Neural cell (in vitro differentiated cells): ENCODE data around the gene BCAS1. TPM values are rescaled to one million over a fixed set of nuclear protein-coding genes. Genes with fewer than 3 reads are reported as not detected.

Experiments used
- H2AFZ ChIP-seq: fragments of 200-600, 300-800 bp; sonication (generic), shearing (Covaris generic); 2 replicates; pipeline ENCODE4 v1.6.0; 2014; ENCODE audit warnings: low read depth, mild to moderate bottlenecking, antibody characterized with exemption, low read length, moderate library complexity
- H3F3A ChIP-seq: fragments of 200-600 bp; shearing (Covaris generic); 2 replicates; pipeline ENCODE4 v1.6.1; 2016; ENCODE audit warnings: mild to moderate bottlenecking, moderate library complexity, mixed read lengths, antibody characterized with exemption, low read length; ENCODE audit not compliant: insufficient read depth, poor library complexity, severe bottlenecking
- H3K27ac ChIP-seq: fragments of 200-600, 300-800 bp; sonication (generic), shearing (Covaris generic); 2 replicates; pipeline ENCODE4 v1.5.1; 2014; ENCODE audit warnings: mild to moderate bottlenecking, low read length, moderate library complexity
- H3K27me3 ChIP-seq: fragments of 300-800, 200-600 bp; sonication (generic), shearing (Covaris generic); 2 replicates; pipeline ENCODE4 v1.6.0; 2014; ENCODE audit warnings: mild to moderate bottlenecking, low read depth, low read length, moderate library complexity; ENCODE audit not compliant: insufficient read depth
- H3K36me3 ChIP-seq: fragments of 300-800, 200-600 bp; sonication (generic), shearing (Covaris generic); 2 replicates; pipeline ENCODE4 v1.5.1; 2014; ENCODE audit warnings: mild to moderate bottlenecking, antibody characterized with exemption, low read length, moderate library complexity; ENCODE audit not compliant: insufficient read depth
- H3K4me2 ChIP-seq: fragments of 300-800, 200-600 bp; sonication (generic), shearing (Covaris generic); 2 replicates; pipeline ENCODE4 v1.6.0; 2014; ENCODE audit warnings: mild to moderate bottlenecking, low read length
- H3K4me3 ChIP-seq: fragments of 300-800, 200-600 bp; sonication (generic), shearing (Covaris generic); 2 replicates; pipeline ENCODE4 v1.5.1; 2014; ENCODE audit warnings: mild to moderate bottlenecking, low read length, moderate library complexity
- H3K79me2 ChIP-seq: fragments of 200-600 bp; shearing (Covaris generic); replicated peaks from 2 replicates; pipeline ENCODE4 v1.6.0; 2014; ENCODE audit warnings: mild to moderate bottlenecking, low read length, moderate library complexity; ENCODE audit not compliant: insufficient read depth
- H3K9ac ChIP-seq: fragments of 300-800, 200-600 bp; sonication (generic), shearing (Covaris generic); 2 replicates; pipeline ENCODE4 v1.6.1; 2016; ENCODE audit warnings: mild to moderate bottlenecking, low read length, mixed read lengths
- H3K9me2 ChIP-seq: fragments of 200-600 bp; shearing (Covaris generic); 2 replicates; pipeline ENCODE4 v1.6.1; 2016; ENCODE audit warnings: mild to moderate bottlenecking, low read length, mixed read lengths; ENCODE audit not compliant: insufficient read depth
- H3K9me3 ChIP-seq: fragments of 200-600, 300-800 bp; sonication (generic), shearing (Covaris generic); 2 replicates; pipeline ENCODE4 v1.6.1; 2016; ENCODE audit warnings: mild to moderate bottlenecking, mixed run types, low read length, moderate library complexity, mixed read lengths
- H4K20me1 ChIP-seq: fragments of 200-600 bp; shearing (Covaris generic); 2 replicates; pipeline ENCODE4 v1.6.1; 2016; ENCODE audit warnings: mild to moderate bottlenecking, mixed run types; ENCODE audit not compliant: insufficient read depth
- EP300 ChIP-seq: fragments of 450-650 bp; conservative IDR thresholded peaks from 2 replicates; pipeline ENCODE4 v1.6.1; 2014; ENCODE audit warnings: antibody characterized with exemption, mild to moderate bottlenecking, moderate library complexity; ENCODE audit not compliant: poor library complexity, severe bottlenecking
- EZH2 ChIP-seq: fragments of 200-600, 300-800 bp; shearing (Covaris generic), sonication (generic); IDR thresholded peaks from 2 replicates; pipeline ENCODE4 v1.6.1; 2014; ENCODE audit warnings: antibody characterized with exemption, low read length, borderline replicate concordance, mild to moderate bottlenecking; ENCODE audit not compliant: insufficient read depth, poor library complexity, severe bottlenecking
- MXI1 ChIP-seq: fragments of 450-650 bp; conservative IDR thresholded peaks from 2 replicates; pipeline ENCODE4 v1.6.1; 2014; ENCODE audit warnings: antibody characterized with exemption, mild to moderate bottlenecking; ENCODE audit not compliant: poor library complexity, severe bottlenecking
- POLR2AphosphoS5 ChIP-seq: IDR thresholded peaks from 2 replicates; pipeline ENCODE4 v1.6.1; 2012
- RAD21 ChIP-seq: fragments of 450-650 bp; conservative IDR thresholded peaks from 2 replicates; pipeline ENCODE4 v1.6.1; 2014; ENCODE audit warnings: antibody characterized with exemption, mild to moderate bottlenecking, moderate library complexity
- SMC3 ChIP-seq: fragments of 450-650 bp; conservative IDR thresholded peaks from 2 replicates; pipeline ENCODE4 v1.6.1; 2014; ENCODE audit warnings: antibody characterized with exemption, mild to moderate bottlenecking, moderate library complexity; ENCODE audit not compliant: poor library complexity
- TAF1 ChIP-seq: IDR thresholded peaks from 2 replicates; pipeline ENCODE4 v1.6.1; 2012; ENCODE audit warnings: low read depth
- polyA plus RNA-seq: library from polyadenylated mRNA; depleted of rRNA; stranded (reverse); fragments of >200 nt; gene quantifications from 2 replicates; pipeline ENCODE4 v1.2.3, GENCODE V29; 2014
- TF ChIP-seq, protein P1 (sequence below): fragments of 450-650 bp; IDR thresholded peaks from 2 replicates; pipeline ENCODE4 v1.5.1; 2014; ENCODE audit warnings: antibody characterized with exemption, mild to moderate bottlenecking, moderate library complexity; ENCODE audit not compliant: poor library complexity, severe bottlenecking
- TF ChIP-seq, protein P2 (sequence below): IDR thresholded peaks from 2 replicates; pipeline ENCODE4 v1.6.1; 2012; ENCODE audit warnings: borderline replicate concordance

Gene BCAS1
- polyA plus RNA-seq, 1 donor from 2014 or later: not detected

DNA sequence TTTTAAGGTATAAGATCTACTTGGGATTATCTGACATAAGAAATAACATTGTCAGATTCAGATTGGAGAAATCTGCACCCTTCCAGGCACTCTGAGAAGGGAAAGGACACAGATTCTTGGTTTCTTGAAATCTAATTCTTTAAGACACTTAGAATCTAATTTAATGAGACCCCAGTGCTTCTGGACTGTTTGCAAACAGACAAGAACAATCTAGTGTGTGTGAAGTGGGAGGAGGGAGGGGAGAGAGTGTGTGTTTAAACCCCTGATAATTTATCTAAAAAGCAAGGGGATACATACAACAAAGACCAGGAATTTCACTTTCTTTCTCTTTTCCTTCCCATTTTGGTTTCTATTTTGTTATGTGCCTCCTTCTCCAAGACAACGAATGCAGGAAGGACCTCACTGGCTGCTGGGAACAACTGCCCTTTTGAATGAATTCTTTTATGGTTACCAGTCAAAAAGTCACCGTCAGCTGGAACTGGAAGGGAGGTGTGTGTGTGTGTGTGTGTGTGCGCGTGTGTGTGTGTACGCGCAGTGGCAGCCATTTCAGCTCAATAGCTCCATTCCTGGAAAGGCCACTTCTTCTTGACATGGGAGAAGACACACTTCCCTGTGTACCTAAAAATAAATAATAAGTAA lies 129.4 kb downstream of the BCAS1 start:
- Histone ChIP-seq H3K36me3 (no peaks in the 10 kb centered on the region), H3K79me2 (no peaks in the 10 kb centered on the region), H3K9me2 (no peaks in the 10 kb centered on the region), H3F3A (no peaks in the 10 kb centered on the region), H3K4me3 (peak overlapping the region; percentile 63), H3K4me2 (peak overlapping the region; percentile 56), H3K27ac (peak overlapping the region; percentile 61), H3K9ac (peak overlapping the region; percentile 59), H3K9me3 (no peaks in the 10 kb centered on the region), H4K20me1 (no peaks in the 10 kb centered on the region), H2AFZ (peak overlapping the region; percentile 57), H3K27me3 (no peaks in the 10 kb centered on the region)
- TF ChIP-seq SMC3 (no peak), TAF1 (no peak), RAD21 (no peak), POLR2AphosphoS5 (no peak), EP300 (no peak), MXI1 (no peak), EZH2 (no peak)
- TF ChIP-seq, protein P1, sequence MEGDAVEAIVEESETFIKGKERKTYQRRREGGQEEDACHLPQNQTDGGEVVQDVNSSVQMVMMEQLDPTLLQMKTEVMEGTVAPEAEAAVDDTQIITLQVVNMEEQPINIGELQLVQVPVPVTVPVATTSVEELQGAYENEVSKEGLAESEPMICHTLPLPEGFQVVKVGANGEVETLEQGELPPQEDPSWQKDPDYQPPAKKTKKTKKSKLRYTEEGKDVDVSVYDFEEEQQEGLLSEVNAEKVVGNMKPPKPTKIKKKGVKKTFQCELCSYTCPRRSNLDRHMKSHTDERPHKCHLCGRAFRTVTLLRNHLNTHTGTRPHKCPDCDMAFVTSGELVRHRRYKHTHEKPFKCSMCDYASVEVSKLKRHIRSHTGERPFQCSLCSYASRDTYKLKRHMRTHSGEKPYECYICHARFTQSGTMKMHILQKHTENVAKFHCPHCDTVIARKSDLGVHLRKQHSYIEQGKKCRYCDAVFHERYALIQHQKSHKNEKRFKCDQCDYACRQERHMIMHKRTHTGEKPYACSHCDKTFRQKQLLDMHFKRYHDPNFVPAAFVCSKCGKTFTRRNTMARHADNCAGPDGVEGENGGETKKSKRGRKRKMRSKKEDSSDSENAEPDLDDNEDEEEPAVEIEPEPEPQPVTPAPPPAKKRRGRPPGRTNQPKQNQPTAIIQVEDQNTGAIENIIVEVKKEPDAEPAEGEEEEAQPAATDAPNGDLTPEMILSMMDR: no peak
- TF ChIP-seq, protein P2, sequence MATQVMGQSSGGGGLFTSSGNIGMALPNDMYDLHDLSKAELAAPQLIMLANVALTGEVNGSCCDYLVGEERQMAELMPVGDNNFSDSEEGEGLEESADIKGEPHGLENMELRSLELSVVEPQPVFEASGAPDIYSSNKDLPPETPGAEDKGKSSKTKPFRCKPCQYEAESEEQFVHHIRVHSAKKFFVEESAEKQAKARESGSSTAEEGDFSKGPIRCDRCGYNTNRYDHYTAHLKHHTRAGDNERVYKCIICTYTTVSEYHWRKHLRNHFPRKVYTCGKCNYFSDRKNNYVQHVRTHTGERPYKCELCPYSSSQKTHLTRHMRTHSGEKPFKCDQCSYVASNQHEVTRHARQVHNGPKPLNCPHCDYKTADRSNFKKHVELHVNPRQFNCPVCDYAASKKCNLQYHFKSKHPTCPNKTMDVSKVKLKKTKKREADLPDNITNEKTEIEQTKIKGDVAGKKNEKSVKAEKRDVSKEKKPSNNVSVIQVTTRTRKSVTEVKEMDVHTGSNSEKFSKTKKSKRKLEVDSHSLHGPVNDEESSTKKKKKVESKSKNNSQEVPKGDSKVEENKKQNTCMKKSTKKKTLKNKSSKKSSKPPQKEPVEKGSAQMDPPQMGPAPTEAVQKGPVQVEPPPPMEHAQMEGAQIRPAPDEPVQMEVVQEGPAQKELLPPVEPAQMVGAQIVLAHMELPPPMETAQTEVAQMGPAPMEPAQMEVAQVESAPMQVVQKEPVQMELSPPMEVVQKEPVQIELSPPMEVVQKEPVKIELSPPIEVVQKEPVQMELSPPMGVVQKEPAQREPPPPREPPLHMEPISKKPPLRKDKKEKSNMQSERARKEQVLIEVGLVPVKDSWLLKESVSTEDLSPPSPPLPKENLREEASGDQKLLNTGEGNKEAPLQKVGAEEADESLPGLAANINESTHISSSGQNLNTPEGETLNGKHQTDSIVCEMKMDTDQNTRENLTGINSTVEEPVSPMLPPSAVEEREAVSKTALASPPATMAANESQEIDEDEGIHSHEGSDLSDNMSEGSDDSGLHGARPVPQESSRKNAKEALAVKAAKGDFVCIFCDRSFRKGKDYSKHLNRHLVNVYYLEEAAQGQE: no peak

DNA sequence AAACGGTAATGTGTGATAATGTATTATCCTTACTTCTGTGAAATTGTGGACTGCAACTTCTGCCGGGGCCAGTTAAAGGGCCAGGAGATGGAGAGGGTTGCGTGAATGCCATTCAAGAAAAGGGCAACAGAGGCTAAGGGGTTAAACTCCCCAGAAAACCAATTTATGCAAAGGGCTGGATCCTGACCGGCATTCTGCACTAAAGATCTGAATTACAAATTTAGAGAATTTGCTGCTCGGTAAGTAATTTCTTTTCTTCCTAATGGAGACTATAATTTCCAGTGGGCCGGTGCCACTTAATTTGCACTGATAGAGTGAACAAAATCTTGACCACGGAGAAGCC lies 130.1 kb downstream of the BCAS1 start:
- H4K20me1 ChIP-seq: no peaks in the 10 kb centered on the region
- no peaks in the 10 kb centered on the region for H3K9me2 ChIP-seq
- no peaks in the 10 kb centered on the region for H3K9me3 ChIP-seq
- peak overlapping the region; percentile 37 for H3K4me2 ChIP-seq
- peak overlapping the region; percentile 59 for H3K9ac ChIP-seq
- H3K27ac ChIP-seq: peak overlapping the region; percentile 61
- H3K27me3 ChIP-seq: no peaks in the 10 kb centered on the region
- no peak for TF ChIP-seq POLR2AphosphoS5
- TF ChIP-seq, protein P1: no peak
- TF ChIP-seq, protein P2: no peak
- TF ChIP-seq EZH2: no peak
- TF ChIP-seq TAF1: no peak
- no peak for TF ChIP-seq MXI1
- TF ChIP-seq SMC3: no peak
- TF ChIP-seq EP300: no peak
- TF ChIP-seq RAD21: no peak
- H3K4me3 ChIP-seq: peak overlapping the region; percentile 63
- H3K36me3 ChIP-seq: no peaks in the 10 kb centered on the region
- H2AFZ ChIP-seq: peak overlapping the region; percentile 57
- no peaks in the 10 kb centered on the region for H3F3A ChIP-seq
- no peaks in the 10 kb centered on the region for H3K79me2 ChIP-seq
